KG1 (cell line): Measurements from ENCODE around the gene ACOXL.
"Not testable (repeated sequence)": the region's sequence is repeated elsewhere in the genome, so short reads cannot be mapped to it uniquely, and the experiment has no call there.

Source experiments
- DNase-seq: peaks from one replicate; lab custom pipeline; 2025; lab: John Stamatoyannopoulos, UW

Gene ACOXL

GRCh38 chr2:111061191-111061590, 328.8 kb downstream of the ACOXL start:
- DNase-seq = no peak

GRCh38 chr2:111062417-111062816, 330.0 kb downstream of the ACOXL start:
- no peak for DNase-seq

GRCh38 chr2:111066062-111066593, 333.8 kb downstream of the ACOXL start:
- no peak for DNase-seq

- no peak for DNase-seq
Measured at GRCh38 chr2:111068435-111069058, 336.2 kb downstream of the ACOXL start.

- no peak for DNase-seq
Measured at GRCh38 chr2:111069722-111070121, 337.3 kb downstream of the ACOXL start.

GRCh38 chr2:111071600-111072171, 339.3 kb downstream of the ACOXL start:
- DNase-seq = no peak

GRCh38 chr2:111072220-111072871, 340.0 kb downstream of the ACOXL start:
- DNase-seq = no peak

- not testable (repeated sequence) for DNase-seq
Measured at GRCh38 chr2:111082659-111083058, 350.3 kb downstream of the ACOXL start.

- no peak for DNase-seq
Measured at GRCh38 chr2:111091811-111092211, 359.4 kb downstream of the ACOXL start.

GRCh38 chr2:111094691-111095090, 362.3 kb downstream of the ACOXL start:
- no peak for DNase-seq

GRCh38 chr2:111095434-111095833, 363.1 kb downstream of the ACOXL start:
- DNase-seq = no peak

GRCh38 chr2:111099402-111099801, 367.0 kb downstream of the ACOXL start:
- no peak for DNase-seq

GRCh38 chr2:111100087-111100764, 367.9 kb downstream of the ACOXL start:
- DNase-seq = no peak

GRCh38 chr2:111100765-111101162, 368.4 kb downstream of the ACOXL start:
- no peak for DNase-seq

- DNase-seq = no peak
Measured at GRCh38 chr2:111101592-111101991, 369.2 kb downstream of the ACOXL start.

GRCh38 chr2:111102216-111102615, 369.8 kb downstream of the ACOXL start:
- DNase-seq = no peak

- DNase-seq = no peak
Measured at GRCh38 chr2:111105926-111106325, 373.6 kb downstream of the ACOXL start.

- DNase-seq = no peak
Measured at GRCh38 chr2:111106706-111107105, 374.3 kb downstream of the ACOXL start.

- DNase-seq = no peak
Measured at GRCh38 chr2:111108745-111109271, 376.4 kb downstream of the ACOXL start.

- DNase-seq = no peak
Measured at GRCh38 chr2:111111101-111111755, 378.9 kb downstream of the ACOXL start.

- no peak for DNase-seq
Measured at GRCh38 chr2:111113838-111114237, 381.5 kb downstream of the ACOXL start.
